ENCODE results near the gene SHISA3. TPM values are rescaled to one million over a fixed set of nuclear protein-coding genes. Genes with fewer than 3 reads are reported as not detected.

SHISA3 gene
- total and polyA plus RNA-seq, 3 donors from 2014 or later, result 0.81 to 1.6 TPM; not detected in 1

- WGBS, 2 donors, result 67 to 80% methylated on average over 5 of the region's 5 CpGs
- H3K4me3 ChIP-seq, result no peak overlapping the region
- intact Hi-C loops (cut with DNase I; ENCODE audit: low total_unique reads), result no loop called here
These were observed 22.9 kb downstream of the SHISA3 start for GRCh38 chr4:42420140-42420539.

GRCh38 chr4:42425146-42426065 lies 28.1 kb downstream of the SHISA3 start:
- Histone ChIP-seq H3K27ac (no peak overlapping the region), H3K4me3 (no peak overlapping the region), H3K27me3 (no peaks in the 10 kb centered on the region), H3K9me3 (no peaks in the 10 kb centered on the region), H3K4me1 (no peaks in the 10 kb centered on the region), H3K36me3 (ENCODE audit: low read depth, missing control alignments) (no peaks in the 10 kb centered on the region)
- DNase-seq, result no peak
- intact Hi-C loops (cut with DNase I; ENCODE audit: low total_unique reads), result no loop called here
- 78 to 81% methylated on average over 19 of the region's 19 CpGs for WGBS, 2 donors
- TF ChIP-seq POLR2A (IDR thresholded peaks at IDR 0.05) (no peak), CTCF (IDR thresholded peaks at IDR 0.05) (no peak)

More at GRCh38 chr4:42420140-42420539, 22.9 kb downstream of the SHISA3 start:
- Histone ChIP-seq H3K27ac (no peak overlapping the region), H3K4me1 (no peaks in the 10 kb centered on the region), H3K36me3 (ENCODE audit: low read depth, missing control alignments) (no peaks in the 10 kb centered on the region), H3K9me3 (no peaks in the 10 kb centered on the region), H3K27me3 (no peaks in the 10 kb centered on the region)
- no peak for DNase-seq
- TF ChIP-seq CTCF (IDR thresholded peaks at IDR 0.05) (no peak), POLR2A (IDR thresholded peaks at IDR 0.05) (no peak)

- WGBS, 2 donors, result 90 to 92% methylated on average over 2 of the region's 2 CpGs
- DNase-seq, result no peak
- TF ChIP-seq CTCF (IDR thresholded peaks at IDR 0.05), result no peak
- TF ChIP-seq POLR2A (IDR thresholded peaks at IDR 0.05), result no peak
- no peaks in the 10 kb centered on the region for H3K4me1 ChIP-seq
- H3K9me3 ChIP-seq, result no peaks in the 10 kb centered on the region
- H3K27me3 ChIP-seq, result no peaks in the 10 kb centered on the region
- no peak overlapping the region for H3K4me3 ChIP-seq
- no peak overlapping the region for H3K27ac ChIP-seq
- no peaks in the 10 kb centered on the region for H3K36me3 ChIP-seq (ENCODE audit: low read depth, missing control alignments)
- intact Hi-C loops (cut with DNase I; ENCODE audit: low total_unique reads), result no loop called here
These were observed 30.7 kb downstream of the SHISA3 start for GRCh38 chr4:42428036-42428435.

- Histone ChIP-seq H3K27ac (no peak overlapping the region), H3K9me3 (no peaks in the 10 kb centered on the region), H3K4me3 (no peak overlapping the region), H3K36me3 (ENCODE audit: low read depth, missing control alignments) (no peaks in the 10 kb centered on the region), H3K4me1 (no peaks in the 10 kb centered on the region), H3K27me3 (no peaks in the 10 kb centered on the region)
- intact Hi-C loops (cut with DNase I; ENCODE audit: low total_unique reads), result no loop called here
- WGBS, 2 donors, result 83 to 85% methylated on average over 7 of the region's 7 CpGs
- DNase-seq, result no peak
- no peak for TF ChIP-seq POLR2A (IDR thresholded peaks at IDR 0.05)
These were observed 39.8 kb downstream of the SHISA3 start for GRCh38 chr4:42436928-42437565.

GRCh38 chr4:42440083-42440482 lies 42.8 kb downstream of the SHISA3 start:
- no peak for DNase-seq
- Histone ChIP-seq H3K27me3 (no peaks in the 10 kb centered on the region), H3K4me3 (no peak overlapping the region), H3K27ac (no peak overlapping the region), H3K36me3 (ENCODE audit: low read depth, missing control alignments) (no peaks in the 10 kb centered on the region), H3K9me3 (no peaks in the 10 kb centered on the region), H3K4me1 (no peaks in the 10 kb centered on the region)
- WGBS, 2 donors, result 96 to 98% methylated on average over 4 of the region's 4 CpGs
- intact Hi-C loops (cut with DNase I; ENCODE audit: low total_unique reads), result no loop called here
- TF ChIP-seq POLR2A (IDR thresholded peaks at IDR 0.05) (no peak), CTCF (IDR thresholded peaks at IDR 0.05) (no peak)
